Spleen (tissue), 7 donors: Measurements from ENCODE around the gene TRIM13.

Source experiments
- POLR2A ChIP-seq, 3 donors: fragments of 450-650 bp; IDR thresholded peaks; one replicate each; pipeline ENCODE4 v1.5.1; 2017; ENCODE audit warnings: antibody characterized with exemption in 3 of 3, mild to moderate bottlenecking in 1 of 3
- TF ChIP-seq, protein P1 (sequence below), 11 experiments: fragments of 200-600 bp in 7 of 11; fragments of 450-650 bp in 4 of 11; sonication (generic) in 4 of 11; IDR thresholded peaks in 8 of 11; conservative IDR thresholded peaks in 3 of 11; 1 replicate in 7 of 11; 2 replicates in 4 of 11; pipeline versions ENCODE4 v1.4.0 to v1.8.0; 2016 to 2021; ENCODE audit warnings: antibody characterized with exemption in 11 of 11, inconsistent platforms in 4 of 11, mild to moderate bottlenecking in 1 of 11
- donor health status: DM: no; HTN: no; CAD: no; lungs with moderate emphysema.
- donor health status: DM: no; HTN: no; CAD: no.
- donor health status: DM: no; HTN: no; CAD: no.

DNA sequence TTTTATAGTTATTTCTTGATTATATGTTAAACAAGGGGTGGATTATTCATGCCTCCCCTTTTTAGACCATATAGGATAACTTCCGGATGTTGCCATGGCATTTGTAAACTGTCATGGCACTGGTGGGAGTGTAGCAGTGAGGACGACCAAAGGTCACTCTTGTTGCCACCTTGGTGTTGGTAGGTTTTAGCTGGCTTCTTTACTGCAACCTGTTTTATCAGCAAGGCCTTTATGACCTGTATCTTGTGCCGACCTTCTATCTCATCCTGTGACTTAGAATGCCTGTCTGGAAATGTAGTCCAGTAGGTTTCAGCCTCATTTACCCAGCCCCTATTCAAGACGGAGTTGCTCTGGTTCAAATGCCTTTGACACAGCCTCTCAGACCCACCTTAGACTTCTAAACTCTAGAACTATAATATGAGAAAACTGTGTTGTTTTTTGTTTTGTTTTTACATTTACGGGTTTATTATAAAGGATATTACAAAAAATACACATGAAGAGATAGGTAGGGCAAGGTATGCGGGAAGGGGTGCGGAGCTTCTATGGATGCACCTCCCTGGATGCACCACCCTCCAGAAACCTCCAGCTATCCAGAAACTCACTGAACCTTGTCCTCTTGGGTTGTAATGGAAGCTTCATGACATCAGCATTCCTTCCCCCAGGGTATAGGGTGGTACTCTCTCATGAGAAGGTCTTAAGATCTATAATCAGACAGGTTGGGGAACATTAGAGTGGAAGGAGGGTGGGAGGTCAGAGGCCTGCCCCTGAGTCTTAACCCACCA, 44.9 kb upstream of the TRIM13 start:
- TF ChIP-seq, protein P1, sequence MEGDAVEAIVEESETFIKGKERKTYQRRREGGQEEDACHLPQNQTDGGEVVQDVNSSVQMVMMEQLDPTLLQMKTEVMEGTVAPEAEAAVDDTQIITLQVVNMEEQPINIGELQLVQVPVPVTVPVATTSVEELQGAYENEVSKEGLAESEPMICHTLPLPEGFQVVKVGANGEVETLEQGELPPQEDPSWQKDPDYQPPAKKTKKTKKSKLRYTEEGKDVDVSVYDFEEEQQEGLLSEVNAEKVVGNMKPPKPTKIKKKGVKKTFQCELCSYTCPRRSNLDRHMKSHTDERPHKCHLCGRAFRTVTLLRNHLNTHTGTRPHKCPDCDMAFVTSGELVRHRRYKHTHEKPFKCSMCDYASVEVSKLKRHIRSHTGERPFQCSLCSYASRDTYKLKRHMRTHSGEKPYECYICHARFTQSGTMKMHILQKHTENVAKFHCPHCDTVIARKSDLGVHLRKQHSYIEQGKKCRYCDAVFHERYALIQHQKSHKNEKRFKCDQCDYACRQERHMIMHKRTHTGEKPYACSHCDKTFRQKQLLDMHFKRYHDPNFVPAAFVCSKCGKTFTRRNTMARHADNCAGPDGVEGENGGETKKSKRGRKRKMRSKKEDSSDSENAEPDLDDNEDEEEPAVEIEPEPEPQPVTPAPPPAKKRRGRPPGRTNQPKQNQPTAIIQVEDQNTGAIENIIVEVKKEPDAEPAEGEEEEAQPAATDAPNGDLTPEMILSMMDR (IDR thresholded peaks at IDR 0.05 in 8 of 11, conservative IDR thresholded peaks at IDR 0.05 in 3 of 11) = no peak
- no peak for TF ChIP-seq POLR2A (IDR thresholded peaks at IDR 0.05)
